Measurements from ENCODE around the gene ATP6V1C2.
"Not testable (repeated sequence)": the region's sequence is repeated elsewhere in the genome, so short reads cannot be mapped to it uniquely, and the experiment has no call there.

The ATP6V1C2 gene

DNA sequence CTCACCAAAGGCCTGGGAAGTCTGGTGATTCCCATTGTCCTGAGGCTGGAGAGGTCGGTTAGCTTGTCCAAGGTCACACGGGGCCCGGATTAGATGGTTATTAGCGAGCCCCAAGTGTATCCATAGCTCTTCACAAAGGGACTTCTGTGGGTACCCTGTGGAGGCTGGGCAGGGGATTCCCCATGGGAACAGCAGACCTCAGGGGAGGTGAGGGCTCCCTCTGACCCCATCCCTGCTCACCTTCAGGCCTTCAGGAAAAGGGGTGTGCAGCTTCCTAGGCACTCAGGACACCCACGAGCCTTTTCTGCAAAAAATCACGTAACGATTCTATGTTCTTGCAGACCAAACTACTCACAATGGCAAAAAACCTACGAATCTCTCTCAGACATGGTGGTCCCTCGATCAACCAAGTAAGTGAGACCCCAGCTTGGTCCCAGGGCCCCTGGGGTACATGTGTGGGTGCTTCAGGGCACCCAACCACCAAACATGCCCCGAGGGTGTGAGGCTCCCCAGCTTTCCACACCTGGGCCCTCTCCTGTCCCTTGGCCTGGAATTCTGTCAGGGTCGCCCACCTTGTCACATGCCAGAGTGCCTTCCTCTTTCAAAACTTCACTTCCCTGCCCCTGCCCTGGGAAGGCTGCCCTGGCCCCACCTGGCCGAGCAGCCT lies 50.9 kb downstream of the ATP6V1C2 start:
- DNase-seq = no peak

DNA sequence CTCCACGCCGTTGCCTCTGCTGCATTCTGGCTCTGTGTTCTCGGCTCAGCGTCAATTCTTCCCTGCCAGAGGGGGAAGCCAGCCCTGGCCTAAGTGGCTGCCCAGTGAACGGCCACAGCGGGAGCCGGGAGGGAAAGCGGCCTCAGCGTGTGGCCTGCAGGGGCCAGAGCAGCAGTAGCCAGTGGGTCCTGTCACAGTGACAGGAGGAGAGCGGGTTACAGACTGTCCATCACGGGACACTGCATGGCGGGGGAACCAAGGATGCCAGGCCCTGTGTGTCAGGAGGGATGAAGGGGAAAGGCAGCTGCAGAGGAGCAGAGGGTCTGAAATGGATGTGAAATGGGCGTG lies 51.4 kb downstream of the ATP6V1C2 start:
- no peak for DNase-seq

DNA sequence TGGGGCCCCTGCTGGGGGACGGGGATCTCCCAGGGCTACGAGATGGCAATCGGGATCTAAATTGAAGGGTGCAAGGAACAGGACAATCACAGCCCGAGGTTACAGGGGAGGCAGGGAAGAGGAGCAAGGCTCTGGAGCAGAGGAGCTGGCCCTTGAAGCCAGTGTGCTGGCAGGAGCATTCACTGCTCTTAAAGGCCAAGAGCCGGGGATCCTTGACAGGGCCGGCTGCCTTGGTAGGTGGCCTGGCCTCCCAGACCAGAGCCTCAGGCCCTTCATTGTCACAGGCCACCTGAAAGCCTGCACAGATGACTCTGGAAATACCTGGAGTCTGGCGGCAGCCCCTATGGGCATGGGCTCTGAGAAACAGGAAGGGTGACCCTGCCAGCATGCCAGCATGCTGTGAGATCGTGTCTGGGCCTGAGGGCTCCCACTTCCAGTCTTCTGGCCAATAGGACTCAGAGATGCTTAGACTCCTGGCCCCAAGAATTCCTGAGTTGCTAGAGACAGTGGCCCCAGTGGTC lies 52.5 kb downstream of the ATP6V1C2 start:
- no peak for DNase-seq

DNA sequence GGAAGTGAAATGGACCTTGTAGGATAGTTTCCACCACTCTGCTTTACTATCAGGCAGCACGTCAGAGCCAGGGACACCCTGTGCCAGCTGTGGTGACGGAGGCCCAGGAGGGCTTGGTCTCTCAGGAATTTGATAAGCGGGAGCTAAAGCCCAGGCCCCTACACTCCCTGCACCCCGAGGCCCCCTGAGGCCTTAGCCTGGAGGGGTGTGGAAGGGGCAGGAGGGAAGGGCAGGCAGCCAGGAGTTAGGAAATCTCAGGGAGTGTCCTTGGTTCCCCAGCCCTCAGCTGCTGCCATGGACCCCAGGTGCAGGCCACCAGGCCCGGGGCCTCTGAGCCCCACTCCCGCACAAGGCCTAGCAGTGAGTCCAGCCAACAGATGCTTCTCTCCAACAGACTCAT lies 53.0 kb downstream of the ATP6V1C2 start:
- DNase-seq = no peak

DNA sequence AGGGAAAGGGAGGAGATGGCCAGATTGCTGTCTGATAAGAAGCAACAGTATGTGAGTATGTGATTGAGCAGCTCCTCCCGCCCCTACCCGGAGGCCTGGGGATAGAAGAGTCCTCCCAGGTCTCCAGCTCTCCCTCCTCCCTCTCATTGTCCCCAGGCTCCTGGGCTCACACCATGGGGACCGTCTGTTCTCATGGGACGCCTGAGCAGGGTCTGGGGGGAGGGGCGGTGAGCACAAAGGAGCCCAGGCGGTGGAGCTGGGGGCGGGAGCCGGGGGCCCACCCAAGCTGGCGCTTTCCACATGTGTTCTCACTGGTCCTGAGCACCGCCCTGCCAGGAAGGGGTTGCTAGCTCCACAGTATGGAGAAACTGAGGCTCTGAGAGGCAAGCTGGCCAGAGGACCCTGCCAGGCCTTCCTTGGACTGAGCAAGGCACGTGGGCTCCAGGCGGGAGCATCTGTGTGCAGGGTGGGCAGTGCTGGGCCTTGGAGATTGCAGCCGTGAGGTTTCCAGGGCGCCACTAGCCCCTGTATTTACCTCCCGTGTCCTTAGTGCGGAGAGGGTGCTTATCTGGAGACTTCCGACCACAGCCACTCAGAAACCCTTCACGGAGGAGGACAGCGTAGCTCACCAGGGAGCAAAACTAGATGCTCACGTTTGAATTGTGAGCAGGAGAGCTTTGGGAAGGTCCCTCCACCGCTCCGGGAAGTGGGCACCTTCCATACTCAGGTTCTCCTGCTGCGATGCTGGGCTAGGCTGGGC lies 53.8 kb downstream of the ATP6V1C2 start:
- no peak for DNase-seq

DNA sequence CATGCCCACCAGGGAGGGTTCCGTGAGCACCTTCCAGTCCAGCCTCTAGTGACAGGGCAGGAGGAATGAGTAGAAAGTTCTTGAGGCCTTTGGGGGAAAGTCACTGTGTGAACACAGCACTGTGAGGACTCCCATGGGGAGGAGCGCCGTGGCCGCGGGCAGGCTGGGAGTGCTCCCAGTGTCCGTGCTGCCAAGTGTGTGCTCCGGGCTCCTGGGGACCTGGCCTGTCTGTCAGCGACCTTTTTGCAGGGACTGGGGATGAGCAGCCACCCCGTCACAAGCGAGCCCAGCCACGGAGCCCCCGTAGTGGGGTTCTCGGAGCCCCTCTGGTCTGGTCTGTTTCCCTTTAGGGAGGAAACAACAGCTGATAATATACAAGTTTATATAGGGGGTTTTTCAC lies 54.4 kb downstream of the ATP6V1C2 start:
- no peak for DNase-seq

DNA sequence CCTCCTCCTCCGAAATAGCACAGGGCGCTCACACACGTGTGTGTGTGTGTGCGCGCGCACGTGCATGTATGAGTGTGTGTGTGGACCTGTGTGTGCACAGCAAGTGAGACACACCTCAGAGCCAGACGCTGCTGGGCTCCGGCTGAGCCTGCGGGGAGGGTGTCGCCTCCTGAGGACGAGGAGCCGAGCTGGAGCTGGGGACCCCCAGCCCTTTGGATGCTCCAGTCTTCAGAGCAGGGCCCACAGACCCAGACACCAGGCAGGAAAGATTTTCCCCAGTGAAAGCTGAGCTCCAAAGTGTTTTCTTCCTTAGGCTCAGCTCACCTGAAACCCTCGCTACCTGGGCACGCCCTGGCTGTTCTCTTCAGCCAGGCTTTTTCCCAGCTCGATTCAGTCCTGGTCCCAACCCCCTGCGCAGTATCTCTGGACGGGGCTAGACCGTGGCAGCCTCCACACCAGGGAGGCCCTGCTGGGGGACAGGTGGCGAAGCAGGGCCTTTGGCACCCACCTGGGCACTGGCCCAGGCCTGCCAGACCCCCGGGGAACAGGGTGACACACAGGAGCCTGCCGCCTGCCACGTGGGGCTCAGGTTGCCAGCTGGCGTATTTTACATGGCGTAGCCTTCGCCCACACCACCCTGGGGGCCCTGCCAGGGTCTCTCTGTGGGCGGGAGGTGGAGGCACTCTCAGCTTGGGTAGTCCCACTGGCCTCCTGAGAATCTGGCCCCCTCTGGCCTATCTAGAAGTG lies 55.0 kb downstream of the ATP6V1C2 start:
- DNase-seq = no peak

DNA sequence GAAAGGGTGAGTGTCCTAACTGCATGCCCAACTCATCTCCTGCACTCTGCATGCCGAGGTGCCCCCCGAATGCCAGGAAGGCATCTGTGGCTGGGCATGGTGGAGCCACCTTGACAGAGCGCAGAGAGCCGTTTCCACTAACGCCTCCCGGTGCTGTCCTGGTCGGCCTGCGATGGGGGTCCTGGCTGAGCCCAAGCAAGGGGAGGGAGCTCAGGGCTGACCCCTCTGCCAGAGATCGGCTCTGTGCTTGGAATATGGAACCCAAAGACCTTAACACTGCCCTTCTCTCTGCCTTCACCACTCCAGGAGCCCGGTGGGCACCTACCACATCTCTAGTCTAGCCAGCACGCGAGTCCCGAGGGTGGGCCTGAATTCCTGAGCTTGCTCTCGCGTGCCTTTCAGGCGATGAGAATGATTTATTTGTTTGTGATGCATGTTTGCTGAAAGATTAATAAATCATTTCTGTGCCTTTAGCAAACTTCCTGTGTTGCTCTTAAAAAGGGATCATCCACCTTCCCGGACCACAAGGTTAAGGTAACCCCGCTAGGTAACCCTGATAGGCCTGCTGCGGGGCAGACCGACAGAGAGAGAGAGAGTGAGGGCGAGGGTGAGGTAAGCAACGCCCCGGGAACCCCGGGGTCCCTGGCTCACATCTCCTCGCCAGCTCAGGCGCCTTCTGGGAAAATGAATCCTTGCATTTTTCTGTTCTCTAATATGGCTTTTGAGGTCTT lies 55.8 kb downstream of the ATP6V1C2 start:
- no peak for DNase-seq

DNA sequence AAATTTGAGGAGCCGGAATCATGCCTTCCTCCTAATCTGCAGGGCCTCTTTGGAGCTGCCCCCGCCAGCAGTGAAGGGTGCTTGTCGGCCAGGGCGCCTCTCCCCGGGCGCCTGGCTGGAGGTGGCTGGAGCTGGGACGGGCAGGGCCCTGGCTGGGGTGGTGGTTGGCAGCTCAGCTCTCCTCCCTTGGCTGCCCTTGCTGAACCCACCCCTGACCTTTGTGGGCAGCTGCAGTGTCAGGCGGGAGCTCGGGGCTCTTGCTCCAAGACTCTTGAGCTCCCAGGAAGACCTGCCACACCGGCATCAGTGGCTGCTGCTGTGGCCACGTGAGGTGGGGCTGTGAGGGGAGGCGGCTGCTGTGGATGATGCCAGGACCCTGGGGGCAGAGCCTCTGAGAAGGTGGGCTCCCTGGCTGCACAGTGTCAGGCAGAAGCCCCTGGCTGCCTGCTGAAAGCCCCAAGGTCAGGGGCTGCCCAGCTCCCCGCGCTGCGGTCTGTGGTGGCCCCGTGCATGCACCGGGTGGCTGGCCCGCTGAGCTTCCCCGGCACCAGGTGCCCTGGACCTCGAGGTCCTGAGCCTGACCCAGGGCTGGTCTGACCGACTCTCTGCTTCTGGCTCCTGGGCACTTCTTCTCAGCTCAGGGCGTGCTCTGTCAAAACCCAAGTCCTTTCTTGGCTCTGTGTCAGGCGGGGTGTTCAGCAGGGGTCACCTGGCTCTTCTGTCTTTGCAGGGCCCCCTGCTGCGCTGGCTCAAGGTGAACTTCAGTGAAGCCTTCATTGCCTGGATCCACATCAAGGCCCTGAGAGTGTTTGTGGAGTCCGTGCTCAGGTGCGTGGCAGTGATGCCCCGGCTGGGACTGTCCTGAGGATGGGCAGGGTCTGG lies 56.7 kb downstream of the ATP6V1C2 start:
- no peak for DNase-seq

DNA sequence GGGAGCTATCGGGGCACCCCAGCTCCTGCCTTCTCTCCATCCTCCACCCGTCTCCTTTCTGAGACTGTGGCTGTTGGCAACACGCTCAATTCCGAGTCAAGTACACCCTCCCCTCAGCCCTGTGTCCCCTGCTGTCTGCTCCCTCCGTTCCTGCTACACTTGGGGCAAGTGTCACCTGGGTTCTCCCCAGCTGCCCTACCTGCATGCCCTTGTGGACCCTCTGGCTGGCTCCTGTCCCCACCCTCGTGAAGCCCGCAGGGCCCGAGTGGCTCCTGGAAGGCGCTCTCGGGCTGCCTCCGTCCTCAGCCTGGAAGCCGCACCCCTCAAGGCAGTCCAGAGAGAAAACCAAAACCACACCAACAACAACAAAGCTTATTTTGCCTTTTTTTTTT lies 57.3 kb downstream of the ATP6V1C2 start:
- no peak for DNase-seq

DNA sequence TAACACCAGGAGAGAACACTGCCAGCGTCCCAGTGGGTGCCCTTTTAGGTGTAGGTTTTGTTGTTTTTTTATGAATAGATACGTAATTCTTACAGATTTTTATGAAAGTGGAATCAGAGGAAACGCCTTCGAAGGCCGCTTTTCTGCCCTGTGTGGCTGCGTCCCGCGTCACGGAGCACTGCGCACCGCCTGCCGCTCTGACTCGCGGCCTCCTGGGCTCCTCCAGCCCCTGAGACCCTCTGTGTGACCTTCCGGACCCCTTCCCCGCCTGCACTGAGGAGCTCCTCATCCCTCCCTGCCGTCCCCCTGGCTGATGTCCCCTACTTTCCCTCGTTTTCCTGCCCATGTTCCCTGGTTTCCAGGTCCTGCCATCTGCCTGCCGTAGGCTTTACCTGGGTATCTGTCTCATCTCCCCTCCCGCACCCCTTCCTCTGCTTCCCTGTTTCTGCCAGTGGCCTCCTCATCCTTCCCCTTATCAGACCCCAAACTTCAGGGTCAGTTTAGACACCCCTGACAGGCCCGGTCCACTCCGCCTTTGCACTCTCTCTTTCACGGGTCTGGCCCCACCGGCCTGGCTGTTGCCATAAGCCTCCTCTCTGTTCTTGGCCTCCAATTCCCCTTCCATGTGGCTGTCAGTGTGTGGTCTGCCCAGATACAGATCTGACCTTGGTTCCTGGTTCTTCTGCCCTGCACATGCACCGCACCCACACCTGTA lies 58.5 kb downstream of the ATP6V1C2 start:
- DNase-seq = no peak

DNA sequence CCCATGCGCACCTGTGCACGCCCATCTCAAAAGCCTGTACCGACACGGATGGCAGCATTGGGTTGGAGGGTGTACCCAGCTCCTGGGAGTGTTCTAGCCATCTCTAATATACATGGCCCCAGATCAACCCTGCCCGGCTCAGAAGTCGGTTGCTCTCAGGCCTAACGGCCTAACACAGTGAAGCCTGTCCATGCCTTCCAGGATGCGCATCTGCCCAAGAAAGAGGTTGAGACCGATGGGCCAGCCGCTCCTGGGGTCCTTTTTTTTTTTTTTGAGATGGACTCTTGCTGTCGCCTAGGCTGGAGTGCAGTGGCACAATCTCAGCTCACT lies 59.0 kb downstream of the ATP6V1C2 start:
- DNase-seq = no peak

DNA sequence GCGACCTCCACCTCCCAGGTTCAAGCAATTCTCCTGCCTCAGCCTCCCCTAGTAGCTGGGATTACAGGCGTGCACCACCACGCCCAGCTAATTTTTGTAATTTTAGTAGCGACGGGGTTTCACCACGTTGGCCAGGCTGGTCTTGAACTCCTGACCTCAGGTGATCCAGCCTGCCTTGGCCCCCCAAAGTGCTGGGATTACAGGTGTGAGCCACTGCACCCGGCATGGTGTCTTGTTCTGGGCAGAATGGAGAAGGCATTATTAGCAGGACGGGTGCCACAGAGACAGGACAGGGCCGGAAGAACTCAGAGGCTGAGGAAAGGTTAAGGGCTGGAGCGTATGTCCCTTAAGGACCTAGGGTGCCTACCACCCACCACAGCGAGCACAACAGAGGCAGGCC lies 59.4 kb downstream of the ATP6V1C2 start:
- DNase-seq = not testable (repeated sequence)

DNA sequence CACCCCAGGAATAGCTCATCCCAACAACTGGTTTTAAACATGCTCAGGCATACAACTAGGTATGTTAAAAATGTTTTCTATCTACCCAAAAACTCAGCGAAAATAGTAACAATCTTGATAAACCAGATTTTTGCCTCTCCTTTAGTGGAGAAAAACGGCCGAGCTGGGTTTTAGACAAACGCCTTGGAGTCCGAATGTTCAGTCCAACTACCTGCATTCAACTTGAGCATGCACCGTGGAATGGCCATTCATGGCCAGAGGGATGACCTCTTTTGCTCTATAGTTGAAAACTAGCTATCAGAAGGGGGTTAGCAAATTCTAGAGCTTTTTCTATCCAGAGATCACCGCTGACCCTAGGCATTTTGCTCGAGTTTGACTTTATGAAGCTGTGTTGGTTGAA lies 60.3 kb downstream of the ATP6V1C2 start:
- DNase-seq = no peak

DNA sequence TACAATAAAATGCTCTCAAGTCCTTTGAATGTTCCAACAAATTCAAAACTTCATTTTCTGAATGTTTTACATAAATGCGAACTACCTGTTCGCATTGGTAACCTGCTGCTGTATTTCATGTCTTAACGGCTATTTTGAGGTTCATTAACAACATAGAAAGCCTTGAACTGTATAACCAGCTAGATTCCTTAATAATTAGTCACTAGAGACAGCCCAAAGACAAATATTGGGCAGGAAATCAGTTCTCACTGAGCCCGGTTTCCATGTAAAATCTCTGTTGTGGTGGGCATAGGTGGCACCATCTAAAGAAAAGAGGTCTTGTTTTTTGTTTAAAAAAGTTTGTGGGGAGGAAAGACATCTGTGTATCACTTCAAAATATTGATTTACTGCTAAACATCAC lies 62.0 kb downstream of the ATP6V1C2 start:
- no peak for DNase-seq

DNA sequence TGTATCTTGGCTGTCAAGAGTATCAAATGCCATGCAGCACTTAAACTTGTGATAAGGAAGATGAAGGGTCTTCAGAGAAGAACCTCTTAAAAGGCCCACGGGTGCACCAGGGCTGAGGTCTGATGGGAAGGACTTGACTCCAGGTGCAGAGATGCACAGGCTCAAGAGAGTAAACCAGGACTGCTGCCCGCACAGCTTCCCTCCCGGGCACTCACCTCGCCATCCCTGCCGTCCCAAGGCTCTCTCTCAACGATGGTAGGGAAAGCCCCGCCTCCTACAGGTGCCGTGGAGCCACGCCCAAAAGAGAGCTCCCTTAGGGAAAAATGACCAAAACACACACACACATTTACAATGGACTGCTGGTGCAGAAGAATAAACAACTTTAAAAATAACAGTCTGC lies 63.3 kb downstream of the ATP6V1C2 start:
- DNase-seq = no peak

DNA sequence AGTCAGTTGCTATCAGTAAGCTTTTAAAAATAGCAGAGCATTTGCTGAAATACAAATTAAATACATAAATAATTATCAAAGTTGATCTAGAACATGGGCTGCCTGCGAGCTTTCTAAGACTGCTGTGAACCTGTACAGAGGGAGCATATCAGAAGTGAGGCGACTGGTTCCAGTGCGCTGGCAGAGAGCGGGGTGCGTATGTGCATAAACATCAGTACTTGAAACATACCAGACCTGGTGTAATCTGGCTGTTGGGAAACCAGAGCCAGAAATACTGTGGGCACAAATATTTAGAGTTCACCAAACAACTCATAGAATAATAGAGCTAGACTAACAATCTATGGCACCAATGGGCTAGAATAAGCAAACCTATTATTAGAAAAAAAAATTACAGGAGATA lies 63.8 kb downstream of the ATP6V1C2 start:
- DNase-seq = no peak

DNA sequence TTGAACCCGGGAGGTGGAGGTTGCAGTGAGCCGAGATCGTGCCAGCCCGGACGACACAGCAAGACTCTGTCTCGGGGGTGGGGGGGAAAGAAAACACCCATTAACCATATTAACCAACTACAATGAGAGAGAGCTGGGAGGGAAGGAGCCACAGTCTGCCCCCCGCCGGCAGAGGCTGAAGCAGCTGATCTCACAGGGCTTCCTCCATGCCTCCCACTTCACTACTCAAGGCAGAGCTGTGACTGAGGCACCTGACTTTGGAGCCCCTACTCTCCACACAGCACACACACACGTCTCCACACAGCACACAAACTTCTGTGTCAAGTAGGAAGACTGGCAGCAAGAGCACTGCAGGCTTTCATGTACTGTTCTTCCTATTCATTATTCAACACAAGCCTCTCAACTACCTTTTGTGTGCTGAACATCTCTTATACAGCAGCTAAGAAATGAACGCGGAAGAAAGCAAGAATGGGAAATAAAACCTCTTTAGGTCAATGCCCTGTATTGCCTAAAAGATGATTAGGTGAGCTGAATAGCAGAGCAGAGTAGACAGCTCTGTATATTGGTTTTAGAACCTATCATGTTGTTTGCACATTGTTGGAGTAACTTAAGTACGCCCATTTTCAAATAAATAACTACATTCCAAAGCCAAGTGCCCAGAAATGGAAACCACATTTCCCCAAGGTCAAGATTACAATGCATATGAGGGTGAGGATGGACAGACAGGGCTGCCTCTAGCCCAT lies 65.0 kb downstream of the ATP6V1C2 start:
- DNase-seq = no peak

DNA sequence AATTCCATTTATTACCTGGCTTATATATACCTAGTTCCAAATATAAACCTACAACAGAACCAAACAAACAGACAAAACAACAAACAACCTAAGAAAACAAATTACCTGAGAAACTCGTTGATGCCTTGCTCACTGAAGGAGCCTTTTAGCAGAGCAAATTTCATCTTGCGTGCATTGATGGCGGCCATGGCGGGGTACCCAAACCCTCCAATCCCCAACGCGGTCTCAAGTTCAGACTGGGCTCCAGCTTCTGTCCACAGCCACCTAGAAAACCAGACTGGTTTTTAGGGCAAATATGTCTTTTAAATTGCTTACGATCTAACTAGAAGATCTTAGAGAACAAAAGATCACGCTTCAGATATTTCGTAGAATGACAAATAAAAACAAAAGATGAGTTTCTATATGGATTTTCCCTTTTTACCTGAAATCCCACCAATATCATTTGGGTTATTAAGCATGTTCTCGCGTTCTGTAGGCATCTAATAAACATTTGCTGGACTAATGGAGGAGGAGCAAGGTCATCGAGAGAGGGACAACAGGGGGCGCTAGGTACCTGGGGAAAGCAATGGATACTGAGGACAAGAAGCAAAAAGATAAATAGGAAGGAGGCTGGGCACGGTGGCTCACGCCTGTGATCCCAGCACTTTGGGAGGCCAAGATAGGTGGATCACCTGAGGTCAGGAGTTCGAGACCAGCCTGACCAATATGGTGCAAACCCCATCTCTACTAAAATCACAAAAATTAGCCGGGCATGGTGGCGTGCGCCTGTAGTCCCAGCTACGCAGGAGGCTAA lies 65.9 kb downstream of the ATP6V1C2 start:
- peak; percentile 18 for DNase-seq

DNA sequence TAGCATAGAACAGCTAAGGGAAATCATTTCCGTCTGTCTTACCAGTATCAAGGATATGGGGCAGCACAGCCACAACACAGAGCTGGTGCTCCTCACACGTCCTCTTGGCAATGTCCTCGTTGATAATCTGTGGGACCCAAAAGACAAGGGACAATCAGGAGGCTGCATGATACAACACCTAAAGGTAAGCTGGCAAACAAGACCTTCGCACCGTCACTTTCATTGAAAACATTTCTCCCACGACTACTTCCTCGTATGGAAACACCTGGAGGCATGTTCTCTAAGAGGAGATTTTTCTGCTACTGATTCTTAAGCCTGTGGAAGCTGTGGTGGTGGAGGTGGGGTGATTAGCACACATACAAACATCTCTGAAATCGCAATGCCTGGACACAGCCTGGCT lies 67.4 kb downstream of the ATP6V1C2 start:
- no peak for DNase-seq
